ENCODE data around the gene RIPK4. TPM values are rescaled to one million over a fixed set of nuclear protein-coding genes. Genes with fewer than 3 reads are reported as not detected.

The RIPK4 gene
- total RNA-seq, 3 donors from 2014 or later (not counting 1 experiment from before 2014, with no cell fraction given), result 0.09 TPM; not detected in 2

DNA sequence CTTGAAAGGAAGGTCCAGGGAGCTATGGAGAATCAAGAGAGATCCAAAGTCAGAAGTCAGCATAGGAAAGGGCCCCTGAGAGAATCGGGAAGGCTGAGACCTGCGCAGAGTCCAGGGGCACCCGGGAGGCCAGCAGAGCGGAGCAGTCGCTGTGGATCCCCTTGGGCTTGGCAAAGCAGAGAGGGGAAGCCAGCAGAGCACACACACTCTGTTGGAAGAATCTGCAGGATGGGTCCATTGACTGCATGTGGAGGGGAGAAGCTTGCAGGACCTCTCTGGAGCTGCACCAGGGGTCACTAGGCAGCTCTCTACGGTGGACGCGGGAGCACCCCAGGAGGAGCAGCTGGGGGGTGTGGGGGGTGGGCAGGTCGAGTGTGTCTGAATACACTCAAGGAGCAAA, 6.4 kb downstream of the RIPK4 start:
- H3K27ac ChIP-seq (ENCODE audit: low read length), result no peak overlapping the region

DNA sequence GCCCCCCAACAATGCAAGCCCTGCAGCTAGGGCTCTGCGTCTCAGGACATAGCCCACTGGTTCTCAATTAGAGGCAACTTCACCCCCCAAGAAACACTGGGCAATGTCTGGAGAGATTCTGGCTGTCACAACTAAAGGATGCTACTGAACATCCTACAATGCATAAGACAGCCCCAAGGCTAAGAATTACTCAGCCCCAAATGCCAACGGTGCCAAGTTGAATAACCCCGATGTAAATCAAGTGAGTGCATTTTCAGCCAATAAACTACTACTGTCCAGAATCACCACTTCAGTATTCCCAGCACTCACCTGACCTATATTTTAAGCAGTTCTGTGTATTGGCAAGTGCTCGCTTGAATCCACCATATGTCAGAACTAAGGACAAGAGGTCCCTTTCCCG, 6.9 kb downstream of the RIPK4 start:
- Histone ChIP-seq H3K27ac (ENCODE audit: low read length) (no peak overlapping the region), H3K27me3 (ENCODE audit: control insufficient read depth, insufficient read depth, low read length) (peaks cover 21% of the 10 kb centered on the region), H3K4me1 (ENCODE audit: control insufficient read depth, insufficient read depth, low read length) (peaks cover 13% of the 10 kb centered on the region), H3K4me3 (ENCODE audit: low read length) (no peak overlapping the region), H3K9me3 (ENCODE audit: control insufficient read depth, insufficient read depth, low read length) (no peaks in the 10 kb centered on the region), H3K36me3 (ENCODE audit: control insufficient read depth, insufficient read depth, low read length) (no peaks in the 10 kb centered on the region)
- WGBS (ENCODE audit: insufficient coverage), result 86% methylated on average over 5 of the region's 5 CpGs
- Mint-ChIP-seq H3K9me3 (no peaks in the 10 kb centered on the region), H3K36me3 (no peaks in the 10 kb centered on the region), H3K27me3 (ENCODE audit: low read depth in 2 of 2) (peaks cover 41 to 52% of the 10 kb centered on the region in 2 donors), H3K27ac (no peak overlapping the region), H3K4me3 (no peak overlapping the region), H3K4me1 (peaks cover 7 to 20% of the 10 kb centered on the region in 2 donors)
- DNase-seq, result no peak
- TF ChIP-seq CTCF (IDR thresholded peaks at IDR 0.05), result no peak
- ATAC-seq, result no peak
- intact Hi-C loops (cut with micrococcal nuclease), result no loop called here

More for the DNA sequence above, 6.4 kb downstream of the RIPK4 start:
- H3K4me1 ChIP-seq (ENCODE audit: control insufficient read depth, insufficient read depth, low read length), result peaks cover 13% of the 10 kb centered on the region
- H3K4me3 ChIP-seq (ENCODE audit: low read length), result no peak overlapping the region
- no peak for ATAC-seq
- H3K27me3 ChIP-seq (ENCODE audit: control insufficient read depth, insufficient read depth, low read length), result peaks cover 26% of the 10 kb centered on the region
- intact Hi-C loops (cut with micrococcal nuclease), result no loop called here
- 78% methylated on average over 9 of the region's 9 CpGs for whole genome bisulfite sequencing (ENCODE audit: insufficient coverage)
- H3K36me3 ChIP-seq (ENCODE audit: control insufficient read depth, insufficient read depth, low read length), result no peaks in the 10 kb centered on the region
- H3K4me3 Mint-ChIP-seq, result no peak overlapping the region
- no peaks in the 10 kb centered on the region for H3K9me3 ChIP-seq (ENCODE audit: control insufficient read depth, insufficient read depth, low read length)
- H3K4me1 Mint-ChIP-seq, result peaks cover 7 to 20% of the 10 kb centered on the region in 2 donors
- no peak for DNase-seq
- H3K9me3 Mint-ChIP-seq, result no peaks in the 10 kb centered on the region
- no peaks in the 10 kb centered on the region for H3K36me3 Mint-ChIP-seq
- no peak for TF ChIP-seq CTCF (IDR thresholded peaks at IDR 0.05)
- H3K27ac Mint-ChIP-seq, result no peak overlapping the region
- H3K27me3 Mint-ChIP-seq (ENCODE audit: low read depth in 2 of 2), result peaks cover 45 to 57% of the 10 kb centered on the region in 2 donors

GRCh38 chr21:41759214-41759840, 7.5 kb downstream of the RIPK4 start:
- Histone ChIP-seq H3K4me1 (ENCODE audit: control insufficient read depth, insufficient read depth, low read length) (peaks cover 13% of the 10 kb centered on the region), H3K9me3 (ENCODE audit: control insufficient read depth, insufficient read depth, low read length) (no peaks in the 10 kb centered on the region), H3K27ac (ENCODE audit: low read length) (no peak overlapping the region), H3K36me3 (ENCODE audit: control insufficient read depth, insufficient read depth, low read length) (no peaks in the 10 kb centered on the region), H3K27me3 (ENCODE audit: control insufficient read depth, insufficient read depth, low read length) (peaks cover 20% of the 10 kb centered on the region), H3K4me3 (ENCODE audit: low read length) (no peak overlapping the region)
- 82% methylated on average over 11 of the region's 11 CpGs for WGBS (ENCODE audit: insufficient coverage)
- no peaks in the 10 kb centered on the region for H3K9me3 Mint-ChIP-seq
- H3K36me3 Mint-ChIP-seq, result no peaks in the 10 kb centered on the region
- peaks cover 38 to 46% of the 10 kb centered on the region in 2 donors for H3K27me3 Mint-ChIP-seq (ENCODE audit: low read depth in 2 of 2)
- H3K4me1 Mint-ChIP-seq, result peaks cover 7 to 20% of the 10 kb centered on the region in 2 donors
- TF ChIP-seq CTCF (IDR thresholded peaks at IDR 0.05), result no peak
- intact Hi-C loops (cut with micrococcal nuclease), result no loop called here
- ATAC-seq (no peak), DNase-seq (no peak)
- H3K4me3 Mint-ChIP-seq, result no peak overlapping the region
- H3K27ac Mint-ChIP-seq, result no peak overlapping the region

- ATAC-seq (no peak), DNase-seq (no peak)
- H3K4me3 Mint-ChIP-seq, result no peak overlapping the region
- H3K27me3 ChIP-seq (ENCODE audit: control insufficient read depth, insufficient read depth, low read length), result peaks cover 17% of the 10 kb centered on the region
- peaks cover 13% of the 10 kb centered on the region for H3K4me1 ChIP-seq (ENCODE audit: control insufficient read depth, insufficient read depth, low read length)
- 82% methylated on average over 5 of the region's 5 CpGs for whole genome bisulfite sequencing (ENCODE audit: insufficient coverage)
- H3K36me3 Mint-ChIP-seq, result no peaks in the 10 kb centered on the region
- no peaks in the 10 kb centered on the region for H3K36me3 ChIP-seq (ENCODE audit: control insufficient read depth, insufficient read depth, low read length)
- H3K4me1 Mint-ChIP-seq, result peaks cover 7 to 20% of the 10 kb centered on the region in 2 donors
- H3K27ac ChIP-seq (ENCODE audit: low read length), result no peak overlapping the region
- H3K9me3 ChIP-seq (ENCODE audit: control insufficient read depth, insufficient read depth, low read length), result no peaks in the 10 kb centered on the region
- intact Hi-C loops (cut with micrococcal nuclease), result no loop called here
- H3K4me3 ChIP-seq (ENCODE audit: low read length), result no peak overlapping the region
- TF ChIP-seq CTCF (IDR thresholded peaks at IDR 0.05), result no peak
- H3K27ac Mint-ChIP-seq, result no peak overlapping the region
- no peaks in the 10 kb centered on the region for H3K9me3 Mint-ChIP-seq
- H3K27me3 Mint-ChIP-seq (ENCODE audit: low read depth in 2 of 2), result peaks cover 33 to 43% of the 10 kb centered on the region in 2 donors
These were observed 8.3 kb downstream of the RIPK4 start for GRCh38 chr21:41758550-41758949.

All from natural killer cell (primary cell).